GM23338 (cell line): ENCODE data around the gene CEACAM7. TPM values are rescaled to one million over a fixed set of nuclear protein-coding genes. Genes with fewer than 3 reads are reported as not detected.

Source experiments
- ATAC-seq: fragments of 200-7000 bp; cut with Tn5 transposase; 3 replicates; pipeline ENCODE4 v1.9.1; 2020
- DNase-seq: peaks from one replicate; pipeline ENCODE4 v3.0.0-alpha.2; 2015; ENCODE audit warnings: low spot score
- H2AFZ ChIP-seq: fragments of 200-600 bp; sonication (generic); 2 replicates; pipeline ENCODE4 v1.8.0; 2016; ENCODE audit warnings: antibody characterized with exemption, mild to moderate bottlenecking, moderate library complexity
- H3F3A ChIP-seq: fragments of 200-600 bp; sonication (generic); replicated peaks from 2 replicates; pipeline ENCODE4 v1.8.0; 2017; ENCODE audit warnings: antibody characterized with exemption, mixed run types, low read depth
- H3K27ac ChIP-seq: fragments of 200-600 bp; sonication (generic); 2 replicates; pipeline ENCODE4 v1.6.1; 2016; ENCODE audit warnings: low read depth
- H3K27me3 ChIP-seq: fragments of 200-600 bp; sonication (generic); 2 replicates; pipeline ENCODE4 v1.8.0; 2016; ENCODE audit warnings: mild to moderate bottlenecking, mixed run types, moderate library complexity; ENCODE audit not compliant: insufficient read depth
- H3K36me3 ChIP-seq: fragments of 200-600 bp; sonication (generic); 2 replicates; pipeline ENCODE4 v1.8.0; 2016; ENCODE audit warnings: mild to moderate bottlenecking; ENCODE audit not compliant: insufficient read depth
- H3K4me1 ChIP-seq: fragments of 200-600 bp; sonication (generic); 2 replicates; pipeline ENCODE4 v1.8.0; 2016; ENCODE audit warnings: mild to moderate bottlenecking, moderate library complexity; ENCODE audit not compliant: insufficient read depth
- H3K4me2 ChIP-seq: fragments of 200-600 bp; sonication (generic); 2 replicates; pipeline ENCODE4 v1.7.1; 2017; ENCODE audit warnings: mixed run types
- H3K4me3 ChIP-seq: fragments of 200-600 bp; sonication (generic); 2 replicates; pipeline ENCODE4 v1.6.1; 2016; ENCODE audit warnings: mixed run types
- H3K79me2 ChIP-seq: fragments of 200-600 bp; sonication (generic); replicated peaks from 2 replicates; pipeline ENCODE4 v1.8.0; 2017; ENCODE audit warnings: mild to moderate bottlenecking; ENCODE audit not compliant: insufficient read depth
- H3K9me2 ChIP-seq: fragments of 200-600 bp; sonication (generic); 2 replicates; pipeline ENCODE4 v1.8.0; 2017; ENCODE audit not compliant: insufficient read depth
- H4K20me1 ChIP-seq: fragments of 200-600 bp; sonication (generic); replicated peaks from 2 replicates; pipeline ENCODE4 v1.8.0; 2017; ENCODE audit warnings: mild to moderate bottlenecking; ENCODE audit not compliant: insufficient read depth
- H3K27ac Mint-ChIP-seq: 2 replicates; pipeline ENCODE4 v1.8.0; 2020; ENCODE audit warnings: inconsistent platforms, mild to moderate bottlenecking, moderate library complexity, mixed read lengths
- H3K27me3 Mint-ChIP-seq: 3 replicates; pipeline ENCODE4 v1.8.0; 2022; ENCODE audit warnings: low read depth, mild to moderate bottlenecking, moderate library complexity, mixed read lengths, inconsistent platforms; ENCODE audit not compliant: insufficient read depth, poor library complexity
- H3K36me3 Mint-ChIP-seq: 3 replicates; pipeline ENCODE4 v1.8.0; 2021; ENCODE audit warnings: low read depth, mild to moderate bottlenecking, inconsistent platforms, moderate library complexity, mixed read lengths
- H3K4me1 Mint-ChIP-seq: 3 replicates; pipeline ENCODE4 v1.8.0; 2020; ENCODE audit warnings: mild to moderate bottlenecking, inconsistent platforms, mixed read lengths
- H3K4me3 Mint-ChIP-seq: 3 replicates; pipeline ENCODE4 v1.8.0; 2021; ENCODE audit warnings: moderate library complexity, mild to moderate bottlenecking, inconsistent platforms, mixed read lengths
- H3K9me3 Mint-ChIP-seq: 3 replicates; pipeline ENCODE4 v1.8.0; 2020; ENCODE audit warnings: moderate library complexity, mild to moderate bottlenecking, inconsistent platforms, mixed read lengths
- EZH2 ChIP-seq: fragments of 200-600 bp; sonication (generic); IDR thresholded peaks from one replicate; pipeline ENCODE4 v1.8.0; 2017; ENCODE audit warnings: antibody characterized with exemption, mild to moderate bottlenecking, low read depth; ENCODE audit not compliant: unreplicated experiment
- STAT1 ChIP-seq: IDR thresholded peaks from one replicate; pipeline ENCODE4 v1.6.1; 2016; ENCODE audit warnings: antibody characterized with exemption; ENCODE audit not compliant: unreplicated experiment
- ZNF114 ChIP-seq: fragments of 250-450 bp; sonication (Bioruptor Pico); IDR thresholded peaks from 2 replicates; pipeline ENCODE4 v1.5.0; 2020; ENCODE audit warnings: mild to moderate bottlenecking, moderate library complexity
- ZNF331 ChIP-seq: fragments of 250-450 bp; sonication (Bioruptor Pico); IDR thresholded peaks from 2 replicates; pipeline ENCODE4 v1.5.0; 2020; ENCODE audit warnings: low read depth, mild to moderate bottlenecking, moderate library complexity
- polyA plus RNA-seq: library from polyadenylated mRNA; unstranded; fragments of >200 nt; fragmentation: Nextera tagmentation; extraction: Ambion mirVana; gene quantifications from 2 replicates; pipeline ENCODE4 v1.2.1, GENCODE V29; 2016
- total RNA-seq: library from RNA; depleted of rRNA; stranded (reverse); fragments of >200 nt; shearing (Covaris generic); gene quantifications from 2 replicates; pipeline ENCODE4 v1.2.3, GENCODE V29; 2014
- TF ChIP-seq, protein P1 (sequence below), 2 experiments: fragments of 200-600 bp in 1 of 2; sonication (generic) in 1 of 2; conservative IDR thresholded peaks; 2 replicates each; pipeline versions ENCODE4 v1.5.1 to v1.6.1; 2016 to 2017; ENCODE audit warnings: antibody characterized with exemption in 2 of 2, low read depth in 2 of 2, mild to moderate bottlenecking in 2 of 2, moderate library complexity in 1 of 2
- TF ChIP-seq, protein P2 (sequence below): IDR thresholded peaks from 2 replicates; pipeline ENCODE4 v1.6.1; 2016; ENCODE audit warnings: antibody characterized with exemption
- TF ChIP-seq, protein P3 (sequence below): fragments of 250-450 bp; sonication (Bioruptor Pico); IDR thresholded peaks from 2 replicates; pipeline ENCODE4 v1.5.0; 2020; ENCODE audit warnings: mild to moderate bottlenecking, moderate library complexity
- TF ChIP-seq, protein P4 (sequence below): IDR thresholded peaks from one replicate; pipeline ENCODE4 v1.6.1; 2018; ENCODE audit warnings: antibody characterized with exemption; ENCODE audit not compliant: unreplicated experiment

CEACAM7 gene
- total and polyA plus RNA-seq, 2 experiments from 2014 or later: 0.24 TPM; not detected in 1

DNA sequence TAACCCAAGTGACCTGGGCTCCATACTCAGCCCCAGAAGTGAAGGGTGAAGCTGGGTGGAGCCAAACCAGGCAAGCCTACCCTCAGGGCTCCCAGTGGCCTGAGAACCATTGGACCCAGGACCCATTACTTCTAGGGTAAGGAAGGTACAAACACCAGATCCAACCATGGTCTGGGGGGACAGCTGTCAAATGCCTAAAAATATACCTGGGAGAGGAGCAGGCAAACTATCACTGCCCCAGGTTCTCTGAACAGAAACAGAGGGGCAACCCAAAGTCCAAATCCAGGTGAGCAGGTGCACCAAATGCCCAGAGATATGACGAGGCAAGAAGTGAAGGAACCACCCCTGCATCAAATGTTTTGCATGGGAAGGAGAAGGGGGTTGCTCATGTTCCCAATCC lies 6.1 kb upstream of the CEACAM7 start:
- Histone ChIP-seq H3K79me2 (no peaks in the 10 kb centered on the region), H4K20me1 (no peaks in the 10 kb centered on the region), H3F3A (no peaks in the 10 kb centered on the region), H3K4me1 (peaks cover 4% of the 10 kb centered on the region; the same call in 1 of the 2 replicates), H2AFZ (no peak overlapping the region), H3K9me2 (no peaks in the 10 kb centered on the region), H3K4me2 (no peak overlapping the region), H3K36me3 (no peaks in the 10 kb centered on the region), H3K27ac (no peak overlapping the region), H3K4me3 (no peak overlapping the region), H3K27me3 (peaks cover 10% of the 10 kb centered on the region)
- no peak overlapping the region for H3K4me3 Mint-ChIP-seq
- no peak for TF ChIP-seq EZH2
- TF ChIP-seq STAT1: no peak
- no peak for TF ChIP-seq ZNF114
- TF ChIP-seq ZNF331 (CRISPR knock-in tag): no peak
- TF ChIP-seq, protein P1, sequence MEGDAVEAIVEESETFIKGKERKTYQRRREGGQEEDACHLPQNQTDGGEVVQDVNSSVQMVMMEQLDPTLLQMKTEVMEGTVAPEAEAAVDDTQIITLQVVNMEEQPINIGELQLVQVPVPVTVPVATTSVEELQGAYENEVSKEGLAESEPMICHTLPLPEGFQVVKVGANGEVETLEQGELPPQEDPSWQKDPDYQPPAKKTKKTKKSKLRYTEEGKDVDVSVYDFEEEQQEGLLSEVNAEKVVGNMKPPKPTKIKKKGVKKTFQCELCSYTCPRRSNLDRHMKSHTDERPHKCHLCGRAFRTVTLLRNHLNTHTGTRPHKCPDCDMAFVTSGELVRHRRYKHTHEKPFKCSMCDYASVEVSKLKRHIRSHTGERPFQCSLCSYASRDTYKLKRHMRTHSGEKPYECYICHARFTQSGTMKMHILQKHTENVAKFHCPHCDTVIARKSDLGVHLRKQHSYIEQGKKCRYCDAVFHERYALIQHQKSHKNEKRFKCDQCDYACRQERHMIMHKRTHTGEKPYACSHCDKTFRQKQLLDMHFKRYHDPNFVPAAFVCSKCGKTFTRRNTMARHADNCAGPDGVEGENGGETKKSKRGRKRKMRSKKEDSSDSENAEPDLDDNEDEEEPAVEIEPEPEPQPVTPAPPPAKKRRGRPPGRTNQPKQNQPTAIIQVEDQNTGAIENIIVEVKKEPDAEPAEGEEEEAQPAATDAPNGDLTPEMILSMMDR (conservative IDR thresholded peaks at IDR 0.05; ENCODE audit: low read depth in 2 of 2): no peak
- TF ChIP-seq, protein P2, sequence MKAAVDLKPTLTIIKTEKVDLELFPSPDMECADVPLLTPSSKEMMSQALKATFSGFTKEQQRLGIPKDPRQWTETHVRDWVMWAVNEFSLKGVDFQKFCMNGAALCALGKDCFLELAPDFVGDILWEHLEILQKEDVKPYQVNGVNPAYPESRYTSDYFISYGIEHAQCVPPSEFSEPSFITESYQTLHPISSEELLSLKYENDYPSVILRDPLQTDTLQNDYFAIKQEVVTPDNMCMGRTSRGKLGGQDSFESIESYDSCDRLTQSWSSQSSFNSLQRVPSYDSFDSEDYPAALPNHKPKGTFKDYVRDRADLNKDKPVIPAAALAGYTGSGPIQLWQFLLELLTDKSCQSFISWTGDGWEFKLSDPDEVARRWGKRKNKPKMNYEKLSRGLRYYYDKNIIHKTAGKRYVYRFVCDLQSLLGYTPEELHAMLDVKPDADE: no peak
- TF ChIP-seq, protein P3, sequence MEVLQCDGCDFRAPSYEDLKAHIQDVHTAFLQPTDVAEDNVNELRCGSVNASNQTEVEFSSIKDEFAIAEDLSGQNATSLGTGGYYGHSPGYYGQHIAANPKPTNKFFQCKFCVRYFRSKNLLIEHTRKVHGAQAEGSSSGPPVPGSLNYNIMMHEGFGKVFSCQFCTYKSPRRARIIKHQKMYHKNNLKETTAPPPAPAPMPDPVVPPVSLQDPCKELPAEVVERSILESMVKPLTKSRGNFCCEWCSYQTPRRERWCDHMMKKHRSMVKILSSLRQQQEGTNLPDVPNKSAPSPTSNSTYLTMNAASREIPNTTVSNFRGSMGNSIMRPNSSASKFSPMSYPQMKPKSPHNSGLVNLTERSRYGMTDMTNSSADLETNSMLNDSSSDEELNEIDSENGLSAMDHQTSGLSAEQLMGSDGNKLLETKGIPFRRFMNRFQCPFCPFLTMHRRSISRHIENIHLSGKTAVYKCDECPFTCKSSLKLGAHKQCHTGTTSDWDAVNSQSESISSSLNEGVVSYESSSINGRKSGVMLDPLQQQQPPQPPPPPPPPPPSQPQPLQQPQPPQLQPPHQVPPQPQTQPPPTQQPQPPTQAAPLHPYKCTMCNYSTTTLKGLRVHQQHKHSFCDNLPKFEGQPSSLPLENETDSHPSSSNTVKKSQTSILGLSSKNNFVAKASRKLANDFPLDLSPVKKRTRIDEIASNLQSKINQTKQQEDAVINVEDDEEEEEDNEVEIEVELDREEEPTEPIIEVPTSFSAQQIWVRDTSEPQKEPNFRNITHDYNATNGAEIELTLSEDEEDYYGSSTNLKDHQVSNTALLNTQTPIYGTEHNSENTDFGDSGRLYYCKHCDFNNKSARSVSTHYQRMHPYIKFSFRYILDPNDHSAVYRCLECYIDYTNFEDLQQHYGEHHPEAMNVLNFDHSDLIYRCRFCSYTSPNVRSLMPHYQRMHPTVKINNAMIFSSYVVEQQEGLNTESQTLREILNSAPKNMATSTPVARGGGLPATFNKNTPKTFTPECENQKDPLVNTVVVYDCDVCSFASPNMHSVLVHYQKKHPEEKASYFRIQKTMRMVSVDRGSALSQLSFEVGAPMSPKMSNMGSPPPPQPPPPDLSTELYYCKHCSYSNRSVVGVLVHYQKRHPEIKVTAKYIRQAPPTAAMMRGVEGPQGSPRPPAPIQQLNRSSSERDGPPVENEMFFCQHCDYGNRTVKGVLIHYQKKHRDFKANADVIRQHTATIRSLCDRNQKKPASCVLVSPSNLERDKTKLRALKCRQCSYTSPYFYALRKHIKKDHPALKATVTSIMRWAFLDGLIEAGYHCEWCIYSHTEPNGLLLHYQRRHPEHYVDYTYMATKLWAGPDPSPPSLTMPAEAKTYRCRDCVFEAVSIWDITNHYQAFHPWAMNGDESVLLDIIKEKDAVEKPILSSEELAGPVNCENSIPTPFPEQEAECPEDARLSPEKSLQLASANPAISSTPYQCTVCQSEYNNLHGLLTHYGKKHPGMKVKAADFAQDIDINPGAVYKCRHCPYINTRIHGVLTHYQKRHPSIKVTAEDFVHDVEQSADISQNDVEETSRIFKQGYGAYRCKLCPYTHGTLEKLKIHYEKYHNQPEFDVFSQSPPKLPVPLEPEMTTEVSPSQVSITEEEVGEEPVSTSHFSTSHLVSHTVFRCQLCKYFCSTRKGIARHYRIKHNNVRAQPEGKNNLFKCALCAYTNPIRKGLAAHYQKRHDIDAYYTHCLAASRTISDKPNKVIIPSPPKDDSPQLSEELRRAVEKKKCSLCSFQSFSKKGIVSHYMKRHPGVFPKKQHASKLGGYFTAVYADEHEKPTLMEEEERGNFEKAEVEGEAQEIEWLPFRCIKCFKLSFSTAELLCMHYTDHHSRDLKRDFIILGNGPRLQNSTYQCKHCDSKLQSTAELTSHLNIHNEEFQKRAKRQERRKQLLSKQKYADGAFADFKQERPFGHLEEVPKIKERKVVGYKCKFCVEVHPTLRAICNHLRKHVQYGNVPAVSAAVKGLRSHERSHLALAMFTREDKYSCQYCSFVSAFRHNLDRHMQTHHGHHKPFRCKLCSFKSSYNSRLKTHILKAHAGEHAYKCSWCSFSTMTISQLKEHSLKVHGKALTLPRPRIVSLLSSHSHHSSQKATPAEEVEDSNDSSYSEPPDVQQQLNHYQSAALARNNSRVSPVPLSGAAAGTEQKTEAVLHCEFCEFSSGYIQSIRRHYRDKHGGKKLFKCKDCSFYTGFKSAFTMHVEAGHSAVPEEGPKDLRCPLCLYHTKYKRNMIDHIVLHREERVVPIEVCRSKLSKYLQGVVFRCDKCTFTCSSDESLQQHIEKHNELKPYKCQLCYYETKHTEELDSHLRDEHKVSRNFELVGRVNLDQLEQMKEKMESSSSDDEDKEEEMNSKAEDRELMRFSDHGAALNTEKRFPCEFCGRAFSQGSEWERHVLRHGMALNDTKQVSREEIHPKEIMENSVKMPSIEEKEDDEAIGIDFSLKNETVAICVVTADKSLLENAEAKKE (CRISPR knock-in tag): no peak
- TF ChIP-seq, protein P4, sequence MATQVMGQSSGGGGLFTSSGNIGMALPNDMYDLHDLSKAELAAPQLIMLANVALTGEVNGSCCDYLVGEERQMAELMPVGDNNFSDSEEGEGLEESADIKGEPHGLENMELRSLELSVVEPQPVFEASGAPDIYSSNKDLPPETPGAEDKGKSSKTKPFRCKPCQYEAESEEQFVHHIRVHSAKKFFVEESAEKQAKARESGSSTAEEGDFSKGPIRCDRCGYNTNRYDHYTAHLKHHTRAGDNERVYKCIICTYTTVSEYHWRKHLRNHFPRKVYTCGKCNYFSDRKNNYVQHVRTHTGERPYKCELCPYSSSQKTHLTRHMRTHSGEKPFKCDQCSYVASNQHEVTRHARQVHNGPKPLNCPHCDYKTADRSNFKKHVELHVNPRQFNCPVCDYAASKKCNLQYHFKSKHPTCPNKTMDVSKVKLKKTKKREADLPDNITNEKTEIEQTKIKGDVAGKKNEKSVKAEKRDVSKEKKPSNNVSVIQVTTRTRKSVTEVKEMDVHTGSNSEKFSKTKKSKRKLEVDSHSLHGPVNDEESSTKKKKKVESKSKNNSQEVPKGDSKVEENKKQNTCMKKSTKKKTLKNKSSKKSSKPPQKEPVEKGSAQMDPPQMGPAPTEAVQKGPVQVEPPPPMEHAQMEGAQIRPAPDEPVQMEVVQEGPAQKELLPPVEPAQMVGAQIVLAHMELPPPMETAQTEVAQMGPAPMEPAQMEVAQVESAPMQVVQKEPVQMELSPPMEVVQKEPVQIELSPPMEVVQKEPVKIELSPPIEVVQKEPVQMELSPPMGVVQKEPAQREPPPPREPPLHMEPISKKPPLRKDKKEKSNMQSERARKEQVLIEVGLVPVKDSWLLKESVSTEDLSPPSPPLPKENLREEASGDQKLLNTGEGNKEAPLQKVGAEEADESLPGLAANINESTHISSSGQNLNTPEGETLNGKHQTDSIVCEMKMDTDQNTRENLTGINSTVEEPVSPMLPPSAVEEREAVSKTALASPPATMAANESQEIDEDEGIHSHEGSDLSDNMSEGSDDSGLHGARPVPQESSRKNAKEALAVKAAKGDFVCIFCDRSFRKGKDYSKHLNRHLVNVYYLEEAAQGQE: no peak
- H3K4me1 Mint-ChIP-seq: peaks cover 4% of the 10 kb centered on the region; the same call in 1 of the 3 replicates
- DNase-seq: no peak
- no peak for ATAC-seq
- H3K27ac Mint-ChIP-seq: no peak overlapping the region
- no peaks in the 10 kb centered on the region for H3K9me3 Mint-ChIP-seq
- H3K36me3 Mint-ChIP-seq: no peaks in the 10 kb centered on the region
- H3K27me3 Mint-ChIP-seq: peaks cover 10% of the 10 kb centered on the region
